SK-N-SH (cell line): ENCODE data around the gene ADAMTS16. TPM values are rescaled to one million over a fixed set of nuclear protein-coding genes. Genes with fewer than 3 reads are reported as not detected.

Source experiments
- CTCF ChIA-PET: fragments of 300-600, 350-600 bp; formaldehyde crosslinking; extraction: SDS; loops from one replicate; lab custom pipeline; 2021; lab: Yijun Ruan, JAX
- POLR2A ChIA-PET: fragments of 350-600 bp; sonication (Branson Sonifier 250); formaldehyde crosslinking; extraction: SDS; loops from one replicate; lab custom pipeline; 2020; ENCODE audit warnings: antibody characterized with exemption, inconsistent platforms; lab: Yijun Ruan, JAX
- DNase-seq: peaks from one replicate; pipeline ENCODE4 v3.0.0; 2012
- H2AFZ ChIP-seq: fragments of 200-600 bp; sonication (generic); 2 replicates; pipeline ENCODE4 v1.8.1; 2016; ENCODE audit warnings: antibody characterized with exemption, mild to moderate bottlenecking, low read depth
- H3F3A ChIP-seq: fragments of 200-600 bp; sonication (generic); replicated peaks from 2 replicates; pipeline ENCODE3; 2016; ENCODE audit warnings: antibody characterized with exemption, mild to moderate bottlenecking; ENCODE audit not compliant: insufficient read depth
- H3K27ac ChIP-seq, 2 experiments: fragments of 200-500 bp in 1 of 2; fragments of 200-600 bp in 1 of 2; sonication (Bioruptor generic) in 1 of 2; sonication (generic), shearing (Covaris generic) in 1 of 2; 2 replicates each; pipeline versions ENCODE4 v1.5.1 to v1.6.1; 2014 to 2016; ENCODE audit warnings: low read depth in 2 of 2, inconsistent platforms in 1 of 2, low read length in 1 of 2, mild to moderate bottlenecking in 1 of 2, mixed read lengths in 1 of 2
- H3K27me3 ChIP-seq: fragments of 200-600 bp; sonication (generic), shearing (Covaris generic); 2 replicates; pipeline ENCODE4 v1.6.1; 2016; ENCODE audit warnings: mixed run types; ENCODE audit not compliant: insufficient read depth
- H3K36me3 ChIP-seq, 2 experiments: fragments of 200-500 bp in 1 of 2; fragments of 200-600 bp in 1 of 2; sonication (Bioruptor generic) in 1 of 2; sonication (generic) in 1 of 2; replicated peaks in 1 of 2; 2 replicates each; pipeline versions ENCODE3 to v1.5.1; 2014 to 2016; ENCODE audit warnings: low read length in 1 of 2, mild to moderate bottlenecking in 1 of 2; ENCODE audit not compliant: insufficient read depth in 2 of 2, control insufficient read depth in 1 of 2
- H3K4me1 ChIP-seq, 2 experiments: fragments of 200-500 bp in 1 of 2; fragments of 200-600 bp in 1 of 2; sonication (Bioruptor generic) in 1 of 2; sonication (generic), shearing (Covaris generic) in 1 of 2; 2 replicates each; pipeline versions ENCODE4 v1.5.1 to v1.6.1; 2014 to 2016; ENCODE audit warnings: low read depth in 1 of 2, low read length in 1 of 2, mixed run types in 1 of 2; ENCODE audit not compliant: insufficient read depth in 2 of 2, control insufficient read depth in 1 of 2
- H3K4me2 ChIP-seq: fragments of 200-600 bp; sonication (generic), shearing (Covaris generic); 2 replicates; pipeline ENCODE4 v1.6.1; 2017; ENCODE audit warnings: mixed run types
- H3K4me3 ChIP-seq, 2 experiments: fragments of 200-500 bp in 1 of 2; fragments of 200-600 bp in 1 of 2; sonication (Bioruptor generic) in 1 of 2; sonication (generic), shearing (Covaris generic) in 1 of 2; 2 replicates each; pipeline versions ENCODE4 v1.5.1 to v1.8.1; 2014 to 2016; ENCODE audit warnings: low read depth in 2 of 2, inconsistent platforms in 1 of 2, low read length in 1 of 2, mild to moderate bottlenecking in 1 of 2, mixed read lengths in 1 of 2, moderate library complexity in 1 of 2
- H3K79me2 ChIP-seq: fragments of 200-600 bp; sonication (generic); 2 replicates; pipeline ENCODE4 v1.8.1; 2017; ENCODE audit warnings: mild to moderate bottlenecking; ENCODE audit not compliant: insufficient read depth
- H3K9ac ChIP-seq: fragments of 200-600 bp; sonication (generic); 2 replicates; pipeline ENCODE4 v1.6.1; 2017; ENCODE audit warnings: mixed run types
- H3K9me2 ChIP-seq: fragments of 200-600 bp; sonication (generic); 2 replicates; pipeline ENCODE4 v1.6.1; 2017; ENCODE audit warnings: mixed run types
- H3K9me3 ChIP-seq: fragments of 200-600 bp; sonication (generic); 2 replicates; pipeline ENCODE4 v1.6.1; 2017; ENCODE audit warnings: mixed run types, mild to moderate bottlenecking, moderate library complexity
- H4K20me1 ChIP-seq: fragments of 200-600 bp; sonication (generic); 2 replicates; pipeline ENCODE4 v1.6.1; 2017; ENCODE audit warnings: mild to moderate bottlenecking, mixed run types; ENCODE audit not compliant: insufficient read depth
- CHD2 ChIP-seq: fragments of 150-350 bp; IDR thresholded peaks from 2 replicates; pipeline ENCODE4 v1.6.1; 2018; ENCODE audit warnings: low read length; ENCODE audit not compliant: partially characterized antibody
- FOSL2 ChIP-seq: IDR thresholded peaks from 2 replicates; pipeline ENCODE4 v1.4.0; 2012; ENCODE audit warnings: low read depth, mild to moderate bottlenecking, moderate library complexity, borderline replicate concordance
- IRF3 ChIP-seq: fragments of 150-350 bp; IDR thresholded peaks from 2 replicates; pipeline ENCODE4 v1.6.1; 2016; ENCODE audit warnings: mild to moderate bottlenecking, low read depth, low read length
- JUND ChIP-seq: IDR thresholded peaks from 2 replicates; pipeline ENCODE4 v1.4.0; 2012
- MEF2A ChIP-seq: IDR thresholded peaks from 2 replicates; pipeline ENCODE4 v1.4.0; 2012; ENCODE audit warnings: low read depth, borderline replicate concordance
- NRF1 ChIP-seq: IDR thresholded peaks from 2 replicates; pipeline ENCODE4 v1.6.1; 2012; ENCODE audit warnings: low read depth, mild to moderate bottlenecking, low read length
- PBX3 ChIP-seq: IDR thresholded peaks from 2 replicates; pipeline ENCODE4; 2012
- POLR2AphosphoS5 ChIP-seq: IDR thresholded peaks from 2 replicates; pipeline ENCODE4 v1.6.1; 2012; ENCODE audit warnings: low read depth, low read length
- RCOR1 ChIP-seq: fragments of 150-350 bp; IDR thresholded peaks from 2 replicates; pipeline ENCODE4 v1.6.1; 2017; ENCODE audit warnings: antibody characterized with exemption, low read length
- REST ChIP-seq: IDR thresholded peaks from 2 replicates; pipeline ENCODE4 v1.6.1; 2012; ENCODE audit warnings: mild to moderate bottlenecking, low read depth, low read length, moderate library complexity
- SMC3 ChIP-seq: IDR thresholded peaks from 2 replicates; pipeline ENCODE4 v1.6.1; 2012; ENCODE audit warnings: low read depth, low read length, improper control_type of control experiment
- TAF1 ChIP-seq: IDR thresholded peaks from 2 replicates; pipeline ENCODE4 v1.6.1; 2012; ENCODE audit warnings: low read depth, mild to moderate bottlenecking, low read length, moderate library complexity, borderline replicate concordance
- TEAD4 ChIP-seq: IDR thresholded peaks from 2 replicates; pipeline ENCODE4 v1.4.0; 2012; ENCODE audit warnings: mild to moderate bottlenecking, borderline replicate concordance; ENCODE audit not compliant: insufficient read depth
- USF1 ChIP-seq: IDR thresholded peaks from 2 replicates; pipeline ENCODE4 v1.4.0; 2012; ENCODE audit warnings: low read depth, borderline replicate concordance
- ZBTB33 ChIP-seq: IDR thresholded peaks from 2 replicates; pipeline ENCODE4 v1.4.0; 2012; ENCODE audit warnings: low read depth, borderline replicate concordance
- WGBS: methylation state at CpG from one replicate; pipeline ENCODE4 v1.1.6; 2017; ENCODE audit warnings: low lambda C conversion rate; 5-methylcytosine and 5-hydroxymethylcytosine counted together
- polyA plus RNA-seq, 3 experiments: library from polyadenylated mRNA; depleted of rRNA; stranded (reverse); fragments of >200 nt; gene quantifications; 2 replicates each; pipeline ENCODE4 v1.2.3, GENCODE V29; 2012

Gene ADAMTS16
- polyA plus RNA-seq, 1 of the 3 experiments (the other 2 are of a cell fraction) = not detected

GRCh38 chr5:5149154-5149553, 9.0 kb downstream of the ADAMTS16 start (continued):
- no peak for TF ChIP-seq IRF3

GRCh38 chr5:5150667-5151066, 10.5 kb downstream of the ADAMTS16 start:
- no peaks in the 10 kb centered on the region for H3K36me3 ChIP-seq
- H4K20me1 ChIP-seq = no peaks in the 10 kb centered on the region
- H3K79me2 ChIP-seq = no peaks in the 10 kb centered on the region
- H3K27ac ChIP-seq = no peak overlapping the region
- ChIA-PET CTCF (no interaction called here), POLR2A (no interaction called here)
- H3K9ac ChIP-seq = no peak overlapping the region
- TF ChIP-seq POLR2AphosphoS5 (no peak), ZBTB33 (no peak), JUND (no peak), MEF2A (no peak), TEAD4 (no peak), FOSL2 (no peak), TAF1 (no peak), NRF1 (no peak), PBX3 (no peak)
- no peak for DNase-seq
- H3K4me3 ChIP-seq = no peak overlapping the region
- no peaks in the 10 kb centered on the region for H3K4me1 ChIP-seq
- no peaks in the 10 kb centered on the region for H3F3A ChIP-seq
- no peak overlapping the region for H2AFZ ChIP-seq
- no peaks in the 10 kb centered on the region for H3K9me2 ChIP-seq
- H3K4me2 ChIP-seq = no peak overlapping the region
- H3K27me3 ChIP-seq = no peaks in the 10 kb centered on the region
- no peaks in the 10 kb centered on the region; the same call in 1 of the 2 replicates for H3K9me3 ChIP-seq
- WGBS = 19% methylated on average over 3 of the region's 3 CpGs

GRCh38 chr5:5154733-5155132, 14.6 kb downstream of the ADAMTS16 start:
- Histone ChIP-seq H3K4me3 (no peak overlapping the region), H4K20me1 (no peaks in the 10 kb centered on the region), H3K79me2 (no peaks in the 10 kb centered on the region), H3K9ac (no peak overlapping the region), H3K4me1 (no peaks in the 10 kb centered on the region), H3K27ac (no peak overlapping the region), H3K4me2 (no peak overlapping the region), H2AFZ (no peak overlapping the region), H3K9me2 (no peaks in the 10 kb centered on the region), H3F3A (no peaks in the 10 kb centered on the region), H3K36me3 (no peaks in the 10 kb centered on the region), H3K27me3 (no peaks in the 10 kb centered on the region), H3K9me3 (no peaks in the 10 kb centered on the region; the same call in 1 of the 2 replicates)
- 50% methylated on average over 2 of the region's 2 CpGs for WGBS
- POLR2A ChIA-PET = no interaction called here
- TF ChIP-seq RCOR1 (no peak), USF1 (no peak), REST (no peak), SMC3 (no peak), CHD2 (no peak)
- no peak for DNase-seq
- CTCF ChIA-PET = no interaction called here
